Endothelial cell (in vitro differentiated cells): ENCODE results near the gene GALNT5. TPM values are rescaled to one million over a fixed set of nuclear protein-coding genes. Genes with fewer than 3 reads are reported as not detected.

ENCODE experiments used
- DNase-seq: peaks from one replicate; pipeline ENCODE4 v3.0.0; 2021; ENCODE audit warnings: low spot score
- H3K27ac Mint-ChIP-seq: one replicate; pipeline ENCODE4 v1.8.0; 2021; ENCODE audit warnings: mixed read lengths, inconsistent platforms; ENCODE audit not compliant: unreplicated experiment
- H3K27me3 Mint-ChIP-seq: one replicate; pipeline ENCODE4 v1.8.0; 2021; ENCODE audit warnings: mild to moderate bottlenecking, moderate library complexity, mixed read lengths, inconsistent platforms; ENCODE audit not compliant: unreplicated experiment
- H3K36me3 Mint-ChIP-seq: one replicate; pipeline ENCODE4 v1.8.0; 2021; ENCODE audit warnings: mild to moderate bottlenecking, low read depth, mixed read lengths, inconsistent platforms; ENCODE audit not compliant: unreplicated experiment
- H3K4me1 Mint-ChIP-seq: one replicate; pipeline ENCODE4 v1.8.0; 2021; ENCODE audit warnings: mild to moderate bottlenecking, mixed read lengths, inconsistent platforms; ENCODE audit not compliant: unreplicated experiment
- H3K4me3 Mint-ChIP-seq: one replicate; pipeline ENCODE4 v1.8.0; 2021; ENCODE audit warnings: mild to moderate bottlenecking, mixed read lengths, inconsistent platforms; ENCODE audit not compliant: unreplicated experiment
- H3K9me3 Mint-ChIP-seq: one replicate; pipeline ENCODE4 v1.8.0; 2021; ENCODE audit warnings: mixed read lengths, inconsistent platforms; ENCODE audit not compliant: unreplicated experiment
- total RNA-seq: library from RNA; stranded (reverse); fragmentation: NEBNext Ultra II Directional; extraction: Animal tissue kit (Norgen Biotek cat#: 25700); gene quantifications from one replicate; pipeline ENCODE4 v1.2.1, GENCODE V29; 2021; ENCODE audit not compliant: unreplicated experiment
- TF ChIP-seq, protein P1 (sequence below): fragments of 200-600 bp; sonication (generic); IDR thresholded peaks from one replicate; pipeline ENCODE4 v1.5.0; 2021; ENCODE audit warnings: antibody characterized with exemption; ENCODE audit not compliant: unreplicated experiment

The GALNT5 gene
- total RNA-seq, 1 donor from 2014 or later: 0.15 TPM

DNA sequence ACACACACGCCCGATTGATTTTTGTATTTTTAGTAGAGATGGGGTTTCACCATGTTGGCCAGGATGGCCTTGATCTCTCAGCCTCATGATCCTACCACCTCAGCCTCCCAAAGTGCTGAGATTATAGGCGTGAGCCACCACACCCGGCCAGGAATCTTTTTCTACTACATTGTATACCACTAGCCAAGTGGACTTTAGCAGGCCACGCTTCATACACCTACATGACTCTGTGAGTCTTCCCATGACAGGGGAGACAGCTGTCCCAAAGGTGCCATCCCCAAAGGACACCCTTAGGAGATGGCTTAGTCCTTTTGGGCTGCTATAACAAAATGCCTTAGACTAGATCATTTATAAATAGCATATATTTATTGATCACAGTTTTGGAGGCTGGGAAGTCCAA lies 35.3 kb downstream of the GALNT5 start:
- H3K27me3 Mint-ChIP-seq: no peaks in the 10 kb centered on the region
- no peaks in the 10 kb centered on the region for H3K36me3 Mint-ChIP-seq
- no peak overlapping the region for H3K27ac Mint-ChIP-seq
- H3K9me3 Mint-ChIP-seq: no peaks in the 10 kb centered on the region
- no peak for DNase-seq
- TF ChIP-seq, protein P1, sequence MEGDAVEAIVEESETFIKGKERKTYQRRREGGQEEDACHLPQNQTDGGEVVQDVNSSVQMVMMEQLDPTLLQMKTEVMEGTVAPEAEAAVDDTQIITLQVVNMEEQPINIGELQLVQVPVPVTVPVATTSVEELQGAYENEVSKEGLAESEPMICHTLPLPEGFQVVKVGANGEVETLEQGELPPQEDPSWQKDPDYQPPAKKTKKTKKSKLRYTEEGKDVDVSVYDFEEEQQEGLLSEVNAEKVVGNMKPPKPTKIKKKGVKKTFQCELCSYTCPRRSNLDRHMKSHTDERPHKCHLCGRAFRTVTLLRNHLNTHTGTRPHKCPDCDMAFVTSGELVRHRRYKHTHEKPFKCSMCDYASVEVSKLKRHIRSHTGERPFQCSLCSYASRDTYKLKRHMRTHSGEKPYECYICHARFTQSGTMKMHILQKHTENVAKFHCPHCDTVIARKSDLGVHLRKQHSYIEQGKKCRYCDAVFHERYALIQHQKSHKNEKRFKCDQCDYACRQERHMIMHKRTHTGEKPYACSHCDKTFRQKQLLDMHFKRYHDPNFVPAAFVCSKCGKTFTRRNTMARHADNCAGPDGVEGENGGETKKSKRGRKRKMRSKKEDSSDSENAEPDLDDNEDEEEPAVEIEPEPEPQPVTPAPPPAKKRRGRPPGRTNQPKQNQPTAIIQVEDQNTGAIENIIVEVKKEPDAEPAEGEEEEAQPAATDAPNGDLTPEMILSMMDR: no peak
- H3K4me1 Mint-ChIP-seq: no peaks in the 10 kb centered on the region
- H3K4me3 Mint-ChIP-seq: no peak overlapping the region

DNA sequence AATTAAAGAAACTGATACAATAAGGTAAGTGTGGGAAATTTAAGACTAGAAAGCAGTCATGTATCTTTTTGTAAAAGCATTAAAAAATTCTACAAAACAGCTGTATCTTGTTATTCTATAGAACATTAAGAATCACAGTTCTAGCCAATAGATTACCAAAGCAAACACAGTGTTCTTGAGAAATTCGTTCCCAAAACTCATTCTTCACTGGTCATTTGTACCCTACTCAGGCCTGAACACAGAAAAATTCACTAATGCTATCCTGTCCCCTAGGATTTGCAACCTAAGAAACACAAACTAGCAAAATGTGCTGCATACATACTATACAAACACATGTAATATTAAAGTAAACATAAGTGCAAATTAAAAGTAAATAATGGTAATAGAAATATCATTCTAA lies 39.0 kb downstream of the GALNT5 start:
- DNase-seq: no peak
- Mint-ChIP-seq H3K27ac (no peak overlapping the region), H3K4me3 (no peak overlapping the region), H3K36me3 (no peaks in the 10 kb centered on the region), H3K4me1 (peaks cover 6% of the 10 kb centered on the region), H3K27me3 (no peaks in the 10 kb centered on the region), H3K9me3 (no peaks in the 10 kb centered on the region)
- TF ChIP-seq, protein P1: no peak

DNA sequence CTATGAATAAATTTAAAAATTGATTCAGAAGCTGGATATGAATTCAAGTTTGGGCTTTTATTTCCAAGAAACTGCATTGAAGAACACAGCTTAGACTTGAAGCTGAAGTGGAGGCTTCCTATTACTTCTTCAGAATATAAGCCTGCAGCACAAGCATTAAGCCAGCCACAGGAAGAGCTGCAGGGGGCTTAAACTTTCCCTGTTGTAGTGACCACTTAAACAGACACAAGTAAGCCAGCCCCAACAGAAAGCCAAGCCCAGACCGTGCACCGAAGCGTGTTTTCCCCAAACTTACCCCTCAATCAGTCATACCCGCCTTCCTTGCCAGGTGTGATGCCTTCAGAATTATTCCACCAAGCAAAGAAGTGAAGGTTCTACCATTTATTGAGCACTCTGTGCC lies 39.5 kb downstream of the GALNT5 start:
- Mint-ChIP-seq H3K4me1 (peaks cover 9% of the 10 kb centered on the region), H3K4me3 (no peak overlapping the region), H3K27me3 (no peaks in the 10 kb centered on the region), H3K9me3 (no peaks in the 10 kb centered on the region), H3K27ac (no peak overlapping the region), H3K36me3 (no peaks in the 10 kb centered on the region)
- no peak for DNase-seq
- TF ChIP-seq, protein P1: no peak

DNA sequence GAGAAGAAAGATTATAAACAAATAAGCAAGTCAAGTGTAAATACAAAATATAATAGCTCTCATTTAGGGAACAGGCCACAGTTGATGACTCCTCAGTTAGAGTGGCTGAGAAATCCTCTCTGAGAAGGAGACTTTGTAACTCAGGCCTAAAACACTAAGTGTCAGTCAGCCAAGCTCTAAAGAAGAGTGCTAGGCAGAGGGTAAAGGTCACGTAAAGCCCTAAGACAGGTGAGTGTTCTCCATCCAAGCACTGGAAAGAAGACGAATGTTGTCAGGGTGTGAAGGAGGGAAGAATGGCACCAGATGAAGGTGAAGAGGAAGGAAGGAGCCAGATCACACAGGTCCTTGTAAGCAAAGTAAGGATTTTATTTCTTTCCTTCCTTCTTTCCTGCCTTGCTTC lies 43.8 kb downstream of the GALNT5 start:
- no peaks in the 10 kb centered on the region for H3K9me3 Mint-ChIP-seq
- no peak overlapping the region for H3K27ac Mint-ChIP-seq
- TF ChIP-seq, protein P1: no peak
- H3K27me3 Mint-ChIP-seq: no peaks in the 10 kb centered on the region
- no peak overlapping the region for H3K4me3 Mint-ChIP-seq
- H3K36me3 Mint-ChIP-seq: no peaks in the 10 kb centered on the region
- H3K4me1 Mint-ChIP-seq: peaks cover 11% of the 10 kb centered on the region
- DNase-seq: no peak

DNA sequence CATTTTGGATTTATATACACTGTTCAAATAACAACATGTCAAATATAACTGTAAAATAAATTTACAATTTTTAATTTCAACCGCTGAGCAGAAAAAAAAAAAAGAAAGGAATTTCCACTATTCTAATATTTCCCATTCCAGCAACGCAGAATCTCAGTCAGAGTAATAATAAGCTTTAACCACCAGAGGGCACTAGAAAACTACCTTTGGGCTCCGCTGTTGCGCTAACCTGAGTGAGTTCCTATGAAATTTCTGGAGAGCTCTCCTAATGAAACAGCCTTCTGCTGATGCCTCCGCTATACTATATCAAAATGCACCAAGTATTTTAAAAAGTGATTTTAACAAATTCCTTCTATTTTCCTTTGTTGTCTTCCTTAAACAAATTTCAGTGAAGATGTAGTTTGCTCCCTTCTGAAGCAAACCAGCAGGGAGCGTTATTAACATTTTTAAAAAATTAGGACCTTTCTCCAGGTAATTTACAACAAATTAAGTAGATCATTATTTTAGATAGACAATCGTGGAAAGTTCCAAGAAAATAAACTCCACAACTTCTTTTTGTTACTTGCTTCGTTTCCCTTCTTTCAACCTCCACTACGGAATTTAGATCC lies 45.1 kb downstream of the GALNT5 start:
- Mint-ChIP-seq H3K36me3 (no peaks in the 10 kb centered on the region), H3K27ac (no peak overlapping the region), H3K27me3 (no peaks in the 10 kb centered on the region), H3K4me1 (peaks cover 11% of the 10 kb centered on the region), H3K9me3 (no peaks in the 10 kb centered on the region), H3K4me3 (no peak overlapping the region)
- DNase-seq: peak; percentile 27
- TF ChIP-seq, protein P1: peak; percentile 91
